AG20443 (cell line): ENCODE results near the gene C14orf93.
"Not testable (repeated sequence)": the region's sequence is repeated elsewhere in the genome, so short reads cannot be mapped to it uniquely, and the experiment has no call there.

Experiments
- DNase-seq: peaks from one replicate; pipeline ENCODE4 v3.0.0; 2012; ENCODE audit warnings: low spot score, mixed read lengths

C14orf93 gene

DNA sequence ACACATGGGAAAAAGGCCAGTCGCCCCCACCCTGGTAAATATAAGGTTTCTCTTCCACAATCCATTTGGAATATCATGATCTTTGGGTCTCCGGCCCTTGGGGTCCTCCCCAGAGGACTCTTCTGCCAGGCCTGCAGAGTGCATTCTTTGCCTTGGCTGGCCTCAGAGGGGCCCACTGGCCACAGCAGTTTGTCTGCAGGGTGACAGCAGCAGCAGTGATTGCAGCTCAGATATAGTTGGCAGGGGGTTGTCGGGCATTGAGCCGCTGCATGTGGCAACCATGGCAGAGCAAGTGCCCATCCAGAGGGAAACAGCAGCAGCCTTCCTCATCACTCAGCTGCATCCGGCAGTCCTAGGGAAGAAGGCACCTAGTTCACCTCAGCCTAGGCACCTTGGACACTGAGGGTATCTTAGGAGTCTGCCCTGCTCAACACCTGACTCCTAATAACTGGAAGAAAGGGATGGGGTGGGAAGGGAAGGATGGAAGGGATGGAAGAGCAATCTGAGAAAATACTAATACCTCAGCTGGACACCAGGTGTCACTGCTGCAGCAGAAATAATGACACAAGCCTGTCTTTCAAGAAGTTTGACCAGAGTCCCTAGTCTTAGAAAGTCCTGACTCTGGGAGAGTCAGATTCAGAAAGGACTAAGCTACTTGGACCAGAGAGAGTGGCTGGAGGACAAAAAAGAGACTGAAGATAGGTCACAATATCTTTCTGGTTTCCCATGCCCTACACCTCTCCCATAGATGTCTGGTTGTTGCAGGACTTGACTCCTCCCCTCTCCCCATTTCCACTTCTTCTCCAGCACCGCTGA, 36.5 kb downstream of the C14orf93 start:
- DNase-seq = peak; percentile 61

DNA sequence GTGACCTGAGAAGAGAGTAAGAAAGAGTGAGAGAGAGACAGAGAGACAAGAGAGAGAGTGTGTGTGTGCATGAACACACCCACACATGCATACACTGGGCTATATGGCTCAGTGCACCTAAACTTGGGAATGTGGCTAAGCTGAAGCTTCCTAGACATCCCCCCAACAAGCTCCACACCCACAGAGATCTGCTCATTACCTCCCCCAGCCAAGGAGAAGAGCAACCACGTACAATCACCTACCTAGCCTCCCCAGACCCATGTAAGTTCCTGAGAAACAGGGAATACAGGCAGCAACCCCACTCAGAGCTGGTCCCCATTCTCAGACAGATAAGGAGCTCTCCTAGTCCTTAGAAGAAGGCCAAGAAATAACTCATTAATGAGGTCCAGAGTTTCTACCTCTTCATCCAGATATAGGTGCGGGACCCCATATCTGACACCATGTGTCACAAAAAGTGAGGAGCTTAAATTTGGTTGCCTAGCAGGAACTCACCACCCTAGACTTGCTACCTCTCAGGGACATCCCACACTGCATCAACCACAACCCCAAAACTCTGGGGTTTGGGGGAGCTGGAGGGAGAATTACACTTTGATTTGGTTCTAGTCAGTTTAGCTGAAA, 37.5 kb downstream of the C14orf93 start:
- DNase-seq = no peak

DNA sequence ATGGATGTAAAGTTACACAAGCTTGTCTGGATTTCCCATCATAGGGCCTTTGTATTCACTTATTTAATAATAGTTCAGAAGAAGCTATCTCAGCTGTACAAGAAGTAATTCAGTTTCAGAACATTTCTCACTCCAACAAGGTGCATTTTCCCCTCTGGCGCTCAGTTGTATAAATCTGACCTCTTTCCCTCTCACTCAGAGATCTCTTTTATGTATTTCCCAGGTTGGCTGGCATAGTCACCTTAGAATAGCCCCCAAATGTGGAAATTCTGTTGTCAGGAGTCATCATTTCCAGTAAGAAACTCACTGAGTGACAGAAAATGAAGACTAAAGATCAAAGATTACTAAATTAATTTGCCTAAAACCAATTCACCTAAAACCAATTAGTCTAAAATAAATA, 38.8 kb downstream of the C14orf93 start:
- no peak for DNase-seq

DNA sequence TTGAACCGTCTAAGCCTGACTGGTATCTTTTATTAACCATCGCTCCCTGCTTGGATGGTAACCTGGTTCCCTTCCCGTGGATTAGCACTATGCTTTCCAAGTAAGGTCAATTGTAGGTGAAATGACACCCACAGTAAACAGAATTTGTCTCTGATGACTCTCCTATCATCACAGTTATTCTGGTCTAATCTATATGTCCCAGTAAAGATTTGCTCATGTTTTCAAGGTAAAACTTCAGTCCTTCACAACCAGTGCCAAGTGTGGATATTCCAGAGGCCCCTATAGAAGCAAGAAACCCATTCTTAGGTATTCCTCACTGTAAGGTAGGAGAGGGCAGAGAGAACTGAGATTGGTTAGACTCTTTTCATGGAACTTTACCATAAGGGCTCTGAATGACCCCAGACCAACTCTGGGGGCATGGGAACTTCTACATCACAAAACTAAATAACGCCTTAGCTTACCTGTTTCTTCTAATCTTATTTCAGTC, 43.1 kb downstream of the C14orf93 start:
- DNase-seq = no peak

DNA sequence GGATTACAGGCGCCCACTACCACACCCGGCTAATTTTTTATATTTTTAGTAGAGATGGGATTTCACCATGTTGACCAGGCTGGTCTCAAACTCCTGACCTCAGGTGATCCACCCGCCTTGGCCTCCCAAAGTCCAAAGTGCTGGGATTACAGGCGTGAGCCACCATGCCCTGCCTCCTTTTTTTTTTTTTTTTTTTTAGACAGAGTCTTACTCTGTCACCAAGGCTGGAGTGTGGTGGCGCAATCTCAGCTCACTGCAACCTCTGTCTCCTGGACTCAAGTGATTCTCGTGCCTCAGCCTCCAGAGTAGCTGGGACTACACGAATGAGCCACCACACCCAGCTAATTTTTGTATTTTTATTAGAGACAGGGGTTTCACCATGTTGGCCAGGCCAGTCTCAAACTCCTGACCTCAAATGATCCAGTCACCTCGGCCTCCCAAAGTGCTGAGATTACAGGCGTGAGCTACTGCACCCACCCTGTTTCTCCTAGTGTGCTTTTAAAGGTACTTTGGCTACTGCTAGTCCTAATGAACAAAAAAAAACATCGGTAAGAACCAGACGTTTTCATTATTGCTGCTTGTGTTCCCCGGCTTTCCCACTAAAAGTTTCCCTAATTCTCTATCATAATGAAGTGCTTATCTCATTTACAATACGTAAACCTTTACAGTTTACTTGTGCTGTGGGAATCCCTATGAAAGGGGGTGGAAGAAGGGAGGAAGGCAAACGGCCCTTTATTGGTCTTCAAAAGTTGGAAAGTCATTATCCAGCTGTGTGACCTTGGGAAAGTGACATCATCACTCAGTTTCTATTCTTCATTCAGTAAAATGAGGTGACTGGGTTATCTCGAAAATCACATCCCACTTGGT, 43.8 kb downstream of the C14orf93 start:
- DNase-seq = not testable (repeated sequence)

DNA sequence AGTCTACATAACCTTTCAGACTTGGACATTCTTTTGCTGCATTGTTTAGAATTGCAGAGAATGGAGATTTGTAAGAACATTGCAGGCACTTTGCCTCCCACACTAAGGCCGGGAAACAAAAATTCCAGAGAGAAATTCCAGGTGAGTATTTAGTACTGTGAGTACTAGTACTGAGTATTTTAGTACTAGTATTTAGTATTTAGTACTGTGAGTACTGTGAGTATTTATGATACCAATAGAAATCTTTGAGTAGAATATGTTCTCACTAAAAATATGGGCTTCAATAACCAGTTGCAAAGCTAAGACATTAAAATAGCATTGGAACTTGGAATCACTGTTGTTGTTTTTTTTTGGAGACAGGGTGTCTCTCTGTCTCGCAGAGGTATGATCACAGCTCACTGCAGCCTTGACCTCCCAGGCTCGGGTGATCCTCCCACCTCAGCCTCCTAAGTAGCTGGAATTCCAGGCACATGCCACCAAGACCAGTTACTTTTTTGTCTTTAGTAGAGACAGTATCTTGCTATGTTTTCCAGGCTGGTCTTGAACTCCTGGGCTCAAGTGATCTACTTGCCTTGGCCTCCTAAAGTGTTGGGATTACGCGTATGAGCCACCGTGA, 47.8 kb downstream of the C14orf93 start:
- no peak for DNase-seq

DNA sequence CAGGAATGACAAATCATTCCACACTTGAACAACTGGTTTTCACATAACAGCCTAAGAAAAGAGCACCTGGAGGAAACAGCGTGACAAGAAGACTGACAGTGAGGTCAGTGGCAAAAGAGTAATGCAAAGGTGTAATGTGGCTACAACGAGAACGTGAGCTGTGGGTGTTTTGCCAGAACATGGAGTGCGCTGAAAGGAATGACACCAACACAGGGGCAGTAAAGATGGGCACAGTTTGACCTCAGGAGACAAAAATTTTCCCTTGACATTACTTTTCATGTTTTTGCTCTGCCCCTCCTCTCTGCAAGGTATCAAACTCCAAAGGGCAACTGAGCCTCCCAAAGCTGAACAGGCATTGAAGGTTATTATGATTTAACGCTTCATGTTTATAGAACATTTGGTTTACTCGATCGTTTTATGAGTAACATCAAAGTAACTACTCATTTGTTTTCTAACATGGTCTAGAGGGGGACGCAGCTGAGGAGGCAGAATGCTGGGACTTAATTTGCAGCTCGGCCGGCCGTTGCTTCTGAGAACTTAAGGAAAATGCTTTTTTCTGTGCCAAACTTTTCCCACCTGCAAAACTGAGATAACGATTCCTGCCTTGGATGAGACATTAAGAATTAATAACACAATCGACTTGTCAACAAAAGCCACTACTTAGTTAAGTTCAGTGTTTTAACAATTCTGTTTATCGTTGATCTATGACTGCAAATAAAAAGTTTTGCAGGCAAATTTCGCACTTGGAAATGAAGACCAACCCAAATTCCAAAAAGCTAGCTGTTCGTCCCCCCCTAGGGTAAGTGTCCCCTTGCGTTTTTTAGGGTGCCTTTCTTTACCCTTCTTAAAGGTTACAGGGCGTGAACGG, 54.0 kb downstream of the C14orf93 start:
- no peak for DNase-seq

DNA sequence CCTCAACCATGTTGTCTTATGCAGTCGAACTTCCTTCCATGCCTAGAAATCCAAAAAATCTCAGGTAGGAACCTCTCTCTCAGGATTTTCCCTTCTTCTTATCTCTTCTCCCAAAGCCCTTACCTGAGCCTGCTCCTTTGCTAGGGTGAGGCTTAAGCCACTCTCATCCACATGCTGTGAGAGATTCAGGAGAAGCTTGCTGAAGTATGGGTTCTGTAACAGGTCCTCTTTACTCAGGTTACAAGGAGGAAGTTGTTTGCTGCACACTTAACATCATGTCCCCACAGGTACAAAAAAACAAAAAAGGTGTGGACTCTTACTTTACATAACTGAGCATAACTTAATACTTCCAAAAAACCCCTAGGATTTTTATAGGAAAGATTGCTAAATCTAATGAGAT, 57.5 kb downstream of the C14orf93 start:
- no peak for DNase-seq

DNA sequence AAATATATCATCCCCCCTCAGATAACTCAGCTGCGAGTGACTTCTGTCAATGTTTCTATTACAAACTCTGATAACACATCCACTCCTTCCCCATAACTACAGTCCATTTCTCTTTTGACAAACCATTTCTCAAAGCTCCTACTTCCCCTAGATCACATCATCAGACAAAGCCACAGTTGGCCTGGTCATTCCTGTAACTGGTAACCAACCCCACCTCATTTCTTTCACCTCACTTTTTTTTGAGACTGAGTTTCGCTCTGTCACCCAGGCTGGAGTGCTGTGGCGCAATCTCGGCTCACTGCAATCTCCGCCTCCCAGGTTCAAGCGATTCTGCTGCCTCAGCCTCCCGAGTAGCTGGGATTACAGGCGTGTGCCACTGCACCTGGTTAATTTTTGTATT, 58.1 kb downstream of the C14orf93 start:
- not testable (repeated sequence) for DNase-seq

DNA sequence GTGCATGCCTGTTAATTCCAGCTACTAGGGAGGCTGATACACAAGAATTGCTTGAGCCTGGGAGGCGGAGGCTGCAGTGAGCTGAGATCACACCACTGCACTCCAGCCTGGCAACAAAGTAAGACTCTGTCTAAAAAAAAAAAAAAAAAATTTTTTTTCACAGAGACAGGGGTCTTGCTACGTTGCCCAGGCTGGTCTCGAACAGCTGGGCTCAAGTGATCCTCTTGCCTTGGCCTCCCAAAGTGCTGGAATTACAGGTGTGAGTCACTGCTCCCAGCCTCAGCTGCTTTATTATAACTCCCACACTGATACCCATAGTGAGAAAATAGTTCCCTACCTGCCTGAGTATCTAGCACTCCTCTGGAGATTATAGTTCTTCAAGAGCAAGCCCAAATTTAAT, 64.3 kb downstream of the C14orf93 start:
- no peak for DNase-seq

DNA sequence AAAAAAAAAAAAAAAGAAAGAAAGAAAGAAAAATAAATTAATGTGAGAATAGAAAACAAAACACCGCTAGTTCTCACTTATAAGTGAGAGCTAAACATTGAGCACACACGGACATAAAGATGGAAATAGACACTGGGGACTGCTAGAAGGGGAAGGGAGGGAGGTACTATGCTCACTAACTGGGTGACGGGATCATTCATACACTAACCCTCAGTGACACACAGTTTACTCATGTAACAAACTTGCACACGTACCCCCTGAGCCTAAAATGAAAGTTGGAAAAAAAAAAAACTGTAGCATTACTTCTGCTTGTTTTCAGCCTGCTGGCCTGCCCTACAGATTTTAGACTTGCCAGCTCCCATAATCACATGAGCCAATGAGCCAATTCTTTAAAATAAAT, 70.3 kb downstream of the C14orf93 start:
- peak; percentile 17 for DNase-seq
